HS-27A (cell line): ENCODE data around the gene NGEF.

Source experiments
- DNase-seq: peaks from one replicate; pipeline ENCODE4 v3.0.0-alpha.2; 2012; ENCODE audit warnings: low read depth, missing footprints

The NGEF gene

GRCh38 chr2:232999354-232999753, 13.7 kb downstream of the NGEF start:
- DNase-seq = no peak

GRCh38 chr2:232998666-232998985, 14.4 kb downstream of the NGEF start:
- no peak for DNase-seq

- DNase-seq = no peak
Observed at GRCh38 chr2:232997749-232998665, 15.0 kb downstream of the NGEF start.

DNA sequence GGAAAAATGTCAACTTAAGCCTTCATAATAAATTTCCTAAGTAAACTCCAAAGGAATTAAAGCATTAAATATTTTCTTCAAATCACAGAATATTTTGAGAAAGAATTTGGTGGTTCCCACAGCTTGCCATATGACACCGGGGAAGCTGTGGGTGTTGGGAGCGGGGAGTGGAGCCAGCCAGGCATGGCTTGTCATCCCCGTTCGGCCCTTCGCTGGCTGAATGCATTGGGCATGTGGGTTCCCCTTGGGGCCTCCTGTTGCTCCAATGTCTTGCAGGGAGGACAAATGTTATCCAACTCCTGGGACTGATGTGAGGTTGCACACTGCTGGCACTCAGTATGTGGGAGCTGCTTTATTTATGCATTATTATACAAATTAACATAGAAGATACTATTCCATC, 18.6 kb downstream of the NGEF start:
- DNase-seq = no peak

DNA sequence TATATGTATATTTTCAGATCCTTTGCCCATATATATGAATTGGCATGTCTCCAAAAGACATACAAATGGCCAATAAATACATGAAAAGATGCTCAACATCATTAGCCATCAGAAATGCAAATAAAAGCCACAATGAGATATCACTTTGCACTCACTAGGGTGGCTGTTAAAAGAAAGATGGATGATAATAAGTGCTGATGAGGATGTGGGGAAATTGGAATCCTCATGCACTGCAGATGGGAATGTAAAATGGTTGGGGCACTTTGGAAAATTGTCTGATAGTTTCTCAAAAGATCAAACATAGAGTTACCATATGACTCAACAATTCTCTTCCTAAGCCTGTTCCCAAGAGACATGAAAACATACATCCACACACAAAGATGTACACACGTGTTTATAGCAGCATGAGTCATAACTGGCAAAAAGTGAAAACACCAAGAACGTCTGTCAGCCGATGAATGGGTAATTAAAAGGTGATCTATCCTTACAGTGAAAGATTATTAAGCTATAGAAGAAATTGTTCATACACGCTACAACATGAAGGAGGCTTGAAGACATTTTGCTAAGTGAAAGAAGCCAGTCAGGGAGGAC, 19.7 kb downstream of the NGEF start:
- DNase-seq = no peak

- DNase-seq = no peak
Observed at GRCh38 chr2:232986155-232986554, 26.9 kb downstream of the NGEF start.

DNA sequence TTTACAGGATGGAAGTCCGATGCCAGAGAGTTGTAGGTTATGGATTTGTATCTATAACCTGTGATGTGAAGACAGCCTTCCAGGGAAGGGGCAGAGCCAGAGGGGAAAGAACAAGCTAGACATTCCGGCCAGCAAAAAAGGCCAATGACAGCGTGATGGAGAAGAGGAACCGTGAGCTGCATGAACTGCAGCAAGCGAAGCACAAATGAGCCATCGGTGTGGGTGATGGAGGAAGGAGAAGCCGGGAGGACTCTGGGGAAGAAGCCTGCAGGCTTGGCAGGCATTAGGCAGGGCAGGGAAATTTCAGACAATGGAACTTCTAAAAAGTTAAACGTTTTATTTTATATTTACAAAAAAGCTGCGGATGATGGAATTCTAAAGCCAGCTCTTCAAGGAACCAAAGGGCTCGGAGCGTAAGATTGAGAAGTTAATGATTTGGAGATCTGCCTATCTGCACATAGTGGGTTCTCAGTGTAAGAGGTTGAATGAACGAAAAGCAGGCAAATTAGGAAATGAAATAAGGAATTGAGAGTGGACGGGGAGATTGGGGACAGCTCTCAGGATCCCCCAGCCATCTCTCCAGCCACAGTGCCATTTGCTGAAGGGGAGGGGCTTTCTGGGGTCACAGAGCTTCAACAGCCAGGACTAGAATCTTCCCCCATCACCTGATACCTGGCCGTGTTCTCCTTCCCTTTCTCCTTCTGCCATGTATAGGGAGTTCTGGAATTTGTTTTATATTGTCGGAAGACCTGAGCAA, 28.4 kb downstream of the NGEF start:
- no peak for DNase-seq

GRCh38 chr2:232983669-232984140, 29.4 kb downstream of the NGEF start:
- DNase-seq = no peak

- DNase-seq = no peak
Observed at GRCh38 chr2:232982926-232983668, 30.0 kb downstream of the NGEF start.

- DNase-seq = no peak
Observed at GRCh38 chr2:232981767-232982360, 31.2 kb downstream of the NGEF start.

DNA sequence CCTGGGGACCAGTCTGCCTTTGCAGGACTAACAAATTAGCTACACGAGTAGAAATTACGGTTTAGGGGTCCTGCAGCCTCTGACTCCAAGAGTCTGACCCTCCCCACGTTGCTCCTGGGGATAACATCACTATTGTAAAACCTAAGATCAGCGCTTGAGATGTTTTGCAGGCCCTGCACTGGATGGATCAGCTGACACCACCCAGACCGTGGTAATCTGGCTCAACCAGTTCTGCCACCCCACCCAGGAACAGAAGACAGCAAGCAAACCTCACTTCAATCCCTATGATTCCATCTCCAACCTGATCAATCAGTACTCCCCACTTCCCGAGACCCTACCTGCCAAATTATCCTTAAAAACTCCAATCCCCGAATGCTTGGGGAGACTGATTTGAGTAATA, 31.7 kb downstream of the NGEF start:
- DNase-seq = no peak

DNA sequence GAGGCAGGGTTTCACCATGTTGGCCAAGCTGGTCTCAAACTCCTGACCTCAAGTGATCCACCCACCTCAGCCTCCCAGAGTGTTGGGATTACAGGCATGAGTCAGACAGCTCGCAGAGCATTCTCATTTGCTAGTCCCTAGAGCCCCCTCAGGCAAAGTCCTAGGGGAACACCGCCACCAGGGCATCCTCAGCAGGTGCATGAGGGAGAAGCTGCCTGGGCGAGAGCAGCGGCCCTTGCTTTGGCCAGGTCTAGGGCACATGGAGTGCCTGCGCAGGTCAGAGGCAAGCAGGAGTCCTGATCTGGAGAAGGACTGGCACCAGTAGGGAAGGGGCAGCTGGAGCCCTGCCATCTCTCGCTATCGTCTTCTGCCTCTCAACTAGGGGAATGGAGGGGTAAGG, 32.4 kb downstream of the NGEF start:
- no peak for DNase-seq

GRCh38 chr2:232979871-232980461, 33.1 kb downstream of the NGEF start:
- DNase-seq = peak; percentile 36

DNA sequence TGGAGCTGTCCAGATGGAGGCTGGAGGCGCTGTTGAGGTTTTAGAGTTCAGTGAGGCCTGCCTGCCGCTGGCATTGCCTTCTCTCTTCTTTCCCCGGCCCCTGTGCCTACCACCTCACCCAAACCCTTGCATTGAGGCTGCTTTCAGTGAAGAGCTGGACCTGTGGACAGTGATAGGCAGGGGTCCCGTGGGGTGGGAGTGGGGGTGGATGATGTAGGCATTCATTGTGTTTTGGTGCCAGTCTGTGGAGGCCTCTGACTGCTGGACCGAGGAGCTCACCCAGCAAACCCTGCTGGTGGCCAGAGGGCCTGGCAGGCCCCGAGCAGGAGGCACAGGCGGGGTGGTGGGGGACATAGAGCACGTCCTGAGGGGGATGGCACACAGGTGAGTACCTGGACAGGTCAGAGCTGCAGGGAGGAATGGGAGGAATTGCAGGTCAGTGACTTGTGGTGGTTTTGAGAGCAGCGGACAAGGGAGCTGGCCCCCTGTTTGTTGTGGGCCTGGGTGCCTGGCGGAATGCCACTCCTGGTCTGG, 35.6 kb downstream of the NGEF start:
- DNase-seq = no peak

DNA sequence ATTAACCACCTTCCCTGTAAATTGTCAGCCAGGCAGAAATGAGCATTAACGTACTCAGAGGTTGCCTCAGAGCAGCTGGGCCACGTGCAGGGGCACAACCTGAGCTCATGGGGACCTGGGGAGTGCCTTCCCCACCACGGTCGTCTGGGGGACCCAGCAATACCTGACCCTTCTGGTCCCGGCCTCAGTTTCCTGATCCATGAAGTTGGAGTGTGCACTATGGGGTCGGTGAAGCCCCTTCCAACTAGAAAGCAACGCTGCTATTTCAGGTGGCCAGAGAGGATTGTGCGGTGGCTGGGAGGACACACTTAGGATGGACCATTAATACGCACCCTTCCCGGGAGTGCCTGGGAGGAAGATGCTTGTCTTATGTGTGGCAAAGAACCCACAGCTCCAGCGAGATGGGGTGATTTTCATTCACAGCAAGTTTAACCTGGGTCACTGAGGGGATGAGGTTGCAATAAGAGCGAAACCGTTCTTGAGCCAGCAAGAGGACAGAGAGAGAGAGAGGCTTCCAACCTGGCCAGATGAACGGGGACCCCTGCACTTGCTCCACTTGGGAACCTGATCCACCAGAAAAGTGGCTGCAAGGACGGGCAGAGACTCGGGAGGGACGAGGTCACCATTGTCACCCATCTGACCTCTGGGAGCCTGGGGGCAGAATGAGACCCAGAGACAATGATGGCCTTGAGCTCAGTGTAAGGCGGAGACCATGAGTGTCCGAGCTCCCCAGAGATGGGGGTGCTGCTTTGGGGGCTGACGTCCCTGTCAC, 36.2 kb downstream of the NGEF start:
- no peak for DNase-seq

DNA sequence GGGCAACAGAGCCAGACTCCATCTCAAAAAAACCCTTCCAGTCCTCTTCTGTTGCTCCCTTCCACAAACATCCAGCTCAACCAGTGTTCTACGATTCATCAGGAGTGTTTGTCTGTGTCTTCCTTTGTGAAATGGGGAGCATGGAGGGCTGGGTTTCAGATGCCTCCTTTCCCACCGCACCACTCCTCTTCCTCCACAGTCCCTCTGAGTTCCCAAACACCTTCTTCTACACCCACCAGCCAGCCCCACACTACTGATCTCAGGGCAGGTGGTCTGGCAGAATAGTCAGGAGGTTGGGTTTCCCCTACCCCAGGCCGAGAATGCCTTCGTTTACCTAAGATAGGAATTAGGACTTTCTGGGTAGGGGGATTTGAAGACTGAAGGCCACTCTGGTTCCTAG, 36.9 kb downstream of the NGEF start:
- no peak for DNase-seq

GRCh38 chr2:232974396-232974795, 38.7 kb downstream of the NGEF start:
- DNase-seq = no peak

GRCh38 chr2:232973796-232974195, 39.3 kb downstream of the NGEF start:
- no peak for DNase-seq

- no peak for DNase-seq
Observed at GRCh38 chr2:232973011-232973735, 39.9 kb downstream of the NGEF start.

DNA sequence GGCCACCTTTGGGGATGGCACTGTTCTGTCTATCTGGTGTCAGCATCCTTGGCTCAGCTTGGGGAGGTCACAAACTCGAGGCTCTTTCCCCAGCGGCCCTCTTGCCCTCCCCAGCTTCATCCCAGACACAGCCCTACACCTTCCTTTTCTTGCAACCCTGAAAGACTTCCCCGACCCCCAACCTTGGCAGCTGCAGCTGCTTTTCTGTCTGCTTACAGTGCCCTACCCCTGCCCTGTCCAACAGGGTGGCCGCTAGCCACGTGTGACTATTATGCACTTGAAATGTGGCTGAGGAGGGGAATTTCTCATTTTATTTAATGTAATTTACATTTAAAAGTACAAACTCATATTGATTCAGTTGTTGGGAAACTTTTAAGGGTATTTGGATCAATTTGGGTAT, 41.3 kb downstream of the NGEF start:
- DNase-seq = no peak
